Measurements from ENCODE around the gene CHD2.
A peak's percentile ranks its signal among the peaks of the same experiment; 100 is the strongest.
"Not testable (repeated sequence)": the region's sequence is repeated elsewhere in the genome, so short reads cannot be mapped to it uniquely, and the experiment has no call there.

CHD2 gene

DNA sequence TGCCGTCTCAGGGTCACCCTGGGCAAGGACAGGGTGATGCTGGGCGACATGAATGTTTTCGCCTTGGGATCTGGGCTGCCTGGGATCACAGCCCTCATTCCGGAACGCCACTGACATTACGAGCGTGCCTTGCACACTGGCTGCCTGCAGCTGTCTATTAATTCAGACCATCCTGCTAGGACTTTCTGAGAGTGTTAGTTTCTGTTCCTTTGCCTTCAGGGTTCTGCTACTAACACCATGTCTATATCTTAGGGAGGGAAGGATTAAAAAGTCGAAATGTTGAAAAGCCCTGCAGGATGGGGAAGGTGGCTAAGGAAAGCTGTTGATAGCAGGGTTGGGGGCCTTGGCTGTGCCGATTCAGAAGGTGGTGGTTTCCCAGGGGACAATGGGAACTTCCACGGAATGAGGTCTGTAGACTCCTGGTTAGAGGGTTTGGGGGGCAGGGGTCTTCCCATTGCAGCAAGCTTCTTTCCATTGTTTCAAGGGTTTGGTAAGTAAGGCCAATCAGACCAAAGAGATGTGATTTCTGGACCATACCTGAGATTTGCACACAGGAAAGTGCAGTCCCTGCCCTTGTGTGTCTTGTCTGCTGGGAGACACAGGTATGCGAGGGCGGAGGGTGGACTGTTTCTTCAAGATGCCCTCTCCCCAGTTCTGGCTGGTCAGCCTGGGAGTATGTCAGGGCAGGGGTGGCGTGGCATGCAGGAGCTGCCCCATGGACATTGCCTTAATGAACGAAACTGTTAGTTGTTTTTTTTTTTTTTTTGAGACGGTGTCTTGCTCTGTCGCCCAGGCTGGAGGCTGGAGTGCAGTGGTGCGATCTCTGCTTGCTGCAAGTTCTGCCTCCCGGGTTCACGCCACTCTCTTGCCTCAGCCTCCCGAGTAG lies 137.9 kb downstream of the CHD2 start:
- no peak for DNase-seq

DNA sequence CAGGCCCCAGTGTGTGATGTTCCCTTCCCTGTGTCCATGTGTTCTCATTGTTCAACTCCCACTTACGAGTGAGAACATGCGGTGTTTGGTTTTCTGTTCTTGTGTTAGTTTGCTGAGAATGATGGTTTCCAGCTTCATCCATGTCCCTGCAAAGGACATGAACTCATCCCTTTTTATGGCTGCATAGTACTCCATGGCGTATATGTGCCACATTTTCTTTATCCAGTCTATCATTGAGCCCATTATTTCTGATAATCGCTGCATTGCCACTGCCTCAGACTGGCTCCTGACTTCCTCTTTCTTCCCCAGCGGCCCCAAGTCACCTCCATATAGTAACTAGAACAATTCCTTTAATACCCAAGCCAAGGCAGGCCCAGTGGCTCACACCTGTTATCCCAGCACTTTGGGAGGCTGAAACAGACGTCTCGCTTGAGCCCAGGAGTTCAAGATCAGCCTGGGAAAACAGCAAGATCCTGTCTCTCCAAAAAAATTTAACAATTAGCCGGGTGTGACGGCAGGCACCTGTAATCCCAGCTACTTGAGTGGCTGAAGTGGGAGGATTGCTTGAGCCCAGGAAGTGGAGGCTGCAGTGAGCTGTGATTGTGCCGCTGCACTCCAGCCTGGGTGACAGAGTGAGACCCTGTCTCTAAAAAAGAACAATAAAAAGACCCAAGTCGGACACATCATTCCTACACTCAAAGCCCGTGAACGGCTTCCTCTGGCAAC lies 139.6 kb downstream of the CHD2 start:
- DNase-seq = not testable (repeated sequence)

DNA sequence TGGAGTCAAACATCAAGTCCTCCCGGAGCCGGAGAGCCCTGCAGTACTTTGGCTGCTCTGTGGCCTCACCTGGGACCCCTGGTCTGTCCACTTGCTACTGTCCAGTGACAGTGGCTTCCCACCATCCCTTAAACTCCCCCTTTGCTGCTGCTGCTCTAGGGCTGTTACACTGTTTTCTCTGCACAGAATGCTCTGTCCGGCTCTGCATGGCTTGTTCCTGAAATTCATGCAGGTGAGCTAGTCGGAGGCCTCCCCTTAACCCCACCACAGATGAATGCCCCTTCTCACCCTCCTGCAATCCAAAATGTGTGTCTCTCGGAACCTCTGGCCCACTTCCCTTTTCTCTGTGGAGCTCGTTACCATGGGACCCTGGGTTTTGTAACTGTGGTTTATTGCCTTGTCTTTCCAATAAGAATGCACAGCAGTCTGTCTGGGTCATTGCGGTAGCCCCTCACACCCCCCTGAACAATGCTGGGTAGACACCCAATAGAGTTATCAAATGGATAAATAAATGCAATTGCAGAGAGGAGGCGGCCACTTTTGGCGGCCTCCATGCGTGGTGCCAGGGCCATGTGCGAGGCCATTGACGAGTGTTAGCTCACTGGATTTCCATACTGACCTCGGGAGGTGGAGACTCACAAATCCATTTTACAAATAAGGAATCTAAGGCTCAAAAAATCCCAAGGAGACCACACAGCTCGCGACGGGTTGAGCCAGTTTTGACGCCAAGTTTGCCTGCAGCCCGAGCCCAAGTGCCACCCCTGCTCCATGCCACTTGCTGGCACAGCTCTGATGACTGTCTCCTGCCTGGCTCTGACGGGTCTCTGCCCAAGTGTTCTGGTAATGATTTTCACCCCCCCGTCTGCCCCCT lies 140.4 kb downstream of the CHD2 start:
- no peak for DNase-seq

DNA sequence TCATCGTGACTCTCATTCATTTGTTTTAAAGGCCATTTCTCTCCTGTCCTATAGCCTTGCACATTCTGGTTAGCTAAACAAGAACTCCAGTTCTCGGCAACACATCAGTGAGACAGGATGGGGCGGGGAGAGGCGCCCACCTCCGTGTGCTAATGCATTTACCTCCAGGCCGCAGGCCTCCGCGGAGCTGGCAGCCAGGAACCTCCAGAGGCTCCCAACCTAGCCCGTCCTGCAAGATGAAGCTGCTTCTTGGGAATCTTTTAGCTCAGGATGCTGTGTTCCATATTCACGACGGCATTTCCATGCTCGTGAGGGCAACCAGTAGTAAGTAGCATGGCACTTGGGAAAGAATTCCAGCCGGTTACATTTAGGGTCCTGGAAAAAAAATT lies 141.0 kb downstream of the CHD2 start:
- DNase-seq = no peak

DNA sequence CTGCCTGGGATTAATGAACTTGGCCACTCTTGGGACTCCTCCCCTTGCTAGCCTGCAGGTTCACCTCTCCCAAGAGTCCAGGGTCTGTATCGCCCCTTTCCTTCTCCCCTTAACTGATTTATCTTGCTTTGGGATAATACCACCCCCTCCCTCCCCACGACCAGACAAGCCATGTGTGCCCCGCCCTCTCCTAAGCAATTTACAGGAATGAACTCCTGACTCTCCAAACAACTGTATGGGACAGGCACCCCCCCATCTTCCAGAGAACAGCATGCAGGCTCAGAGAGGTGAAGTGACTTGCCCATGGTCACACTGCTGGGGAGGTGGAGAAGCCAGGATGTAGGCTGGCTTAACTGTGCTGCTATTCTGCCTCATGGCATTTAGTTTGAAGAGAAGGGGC lies 142.1 kb downstream of the CHD2 start:
- no peak for DNase-seq

DNA sequence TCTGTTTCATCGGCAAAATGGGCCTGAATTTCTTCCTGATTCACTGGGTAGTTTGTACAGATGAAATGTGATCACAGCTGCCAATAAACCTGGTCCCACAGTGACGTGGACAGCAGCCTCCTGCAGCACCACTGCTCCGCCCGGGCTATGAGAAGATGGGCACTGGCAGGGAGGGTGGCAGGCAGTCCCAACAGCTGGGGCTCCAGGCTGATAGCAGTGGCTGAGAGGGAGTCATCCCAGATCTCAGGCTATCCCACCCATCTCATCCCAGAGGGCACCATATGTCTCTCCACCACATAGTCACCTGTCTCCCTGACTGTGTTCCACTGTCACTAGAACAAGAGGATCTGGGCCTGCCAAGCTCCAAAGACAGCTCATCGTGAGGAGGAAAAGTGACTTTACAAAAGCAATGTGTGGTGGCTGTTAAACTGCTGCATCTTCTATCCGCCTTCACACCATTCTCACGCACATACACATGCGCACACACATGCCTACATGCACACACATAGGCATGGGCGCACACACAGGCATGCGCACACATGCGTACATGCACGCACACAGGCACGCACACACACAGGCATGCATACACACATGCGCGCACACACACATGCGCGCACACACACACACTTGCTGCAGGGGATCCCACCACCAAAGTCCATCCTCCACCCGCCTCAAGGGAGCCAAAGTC lies 142.7 kb downstream of the CHD2 start:
- no peak for DNase-seq

DNA sequence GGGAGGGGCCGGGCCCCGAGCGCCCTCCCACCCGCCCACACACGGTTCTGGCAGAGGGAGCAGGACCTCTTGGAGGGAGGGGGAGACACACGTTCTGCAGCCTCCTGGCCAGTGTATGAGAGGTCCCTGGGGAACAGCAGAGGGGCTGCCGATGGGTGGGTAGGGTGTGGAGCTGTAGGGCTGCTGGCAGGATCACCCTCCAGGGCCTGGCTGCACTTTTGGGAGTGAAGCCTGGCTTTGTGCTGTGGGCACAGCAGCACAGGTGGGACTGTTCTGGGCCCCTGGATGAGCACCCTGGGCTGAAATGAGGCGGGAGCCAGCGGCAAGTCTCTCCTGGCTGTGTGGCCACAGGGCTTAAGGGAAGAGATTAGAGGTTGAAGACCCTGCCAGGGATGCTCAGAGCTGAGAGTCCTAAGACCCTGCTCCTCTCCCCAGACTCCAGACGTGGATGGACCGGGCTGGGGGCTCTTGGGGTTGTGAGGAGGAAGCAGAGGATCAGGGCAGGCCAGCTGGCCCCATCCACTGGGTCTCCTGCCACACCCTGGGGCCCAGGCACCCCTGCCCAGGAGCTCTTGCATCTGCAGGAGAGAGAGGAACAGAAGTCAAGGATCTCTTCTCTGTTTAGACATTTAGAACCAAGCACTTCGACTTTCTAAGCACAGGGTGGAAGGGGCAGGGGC lies 143.6 kb downstream of the CHD2 start:
- no peak for DNase-seq

DNA sequence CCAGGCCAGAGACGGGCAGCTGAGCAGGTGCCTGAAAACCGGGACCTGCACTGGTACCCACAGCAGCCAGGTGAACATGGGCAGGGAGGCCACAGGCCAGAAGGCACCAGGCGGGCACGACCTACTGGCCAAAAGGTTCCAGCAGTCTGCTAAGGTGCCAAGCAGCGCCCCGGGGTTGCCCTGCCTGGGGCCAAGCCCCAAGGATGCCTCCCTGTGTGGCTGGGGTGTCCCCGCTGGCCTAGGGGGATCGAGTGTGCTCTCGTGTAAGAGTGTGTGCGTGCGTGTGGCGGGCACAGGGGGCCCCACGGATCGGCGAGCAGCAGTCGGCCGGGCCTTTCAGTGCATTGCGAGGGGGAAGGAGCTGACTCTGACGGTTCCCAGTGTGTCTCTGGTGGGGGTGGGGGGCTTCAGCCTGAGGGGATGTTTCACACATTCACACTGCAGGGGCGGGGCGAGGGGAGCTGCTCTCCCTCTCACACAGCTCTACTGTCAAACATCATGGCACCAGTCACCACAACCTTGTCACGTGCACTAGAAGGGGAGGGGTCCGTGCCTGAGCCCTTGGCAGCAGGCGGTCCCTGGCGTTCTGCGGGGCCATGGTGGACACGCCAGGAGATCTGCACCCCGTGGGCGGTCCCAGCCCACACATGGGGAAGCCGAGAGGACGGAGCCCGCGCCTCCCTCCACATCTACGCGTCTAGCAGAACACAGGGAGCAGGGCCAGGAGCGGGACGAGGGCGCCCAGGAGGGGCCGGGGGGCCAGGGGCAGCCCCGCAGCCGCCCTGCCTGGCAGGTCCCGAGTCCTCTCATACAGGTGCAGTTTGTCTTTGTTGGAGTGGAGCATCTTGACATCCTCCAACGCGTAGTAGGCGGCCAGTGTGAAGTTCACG lies 144.4 kb downstream of the CHD2 start:
- DNase-seq = no peak

DNA sequence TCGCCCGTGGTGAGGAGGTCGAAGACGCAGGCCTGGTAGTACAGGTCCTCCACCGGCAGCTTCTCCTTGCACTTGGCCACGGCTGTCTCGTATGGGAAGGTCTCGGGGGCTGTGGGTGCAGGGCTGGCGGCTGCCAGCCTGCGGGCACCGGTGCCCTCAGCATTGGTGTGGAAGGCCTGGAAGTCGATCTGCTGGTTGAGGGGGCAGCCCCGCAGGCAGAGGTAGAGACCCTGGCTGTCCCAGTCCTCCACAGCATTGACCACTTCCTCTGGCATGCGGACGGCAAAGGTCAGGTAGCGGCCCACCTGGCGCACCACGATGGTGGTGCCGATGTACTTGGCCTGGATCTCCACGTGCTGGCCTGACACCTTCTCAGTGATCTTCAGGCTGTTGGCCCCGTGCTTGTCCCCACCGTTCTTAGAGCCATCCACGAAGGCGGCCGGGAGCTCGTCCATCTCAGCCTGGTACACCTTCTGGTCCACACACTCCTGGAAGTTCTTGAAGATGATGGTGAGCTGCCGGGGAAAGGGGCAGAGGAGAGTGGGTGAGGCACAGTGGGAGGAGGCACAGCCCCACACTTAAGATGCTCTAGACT lies 145.2 kb downstream of the CHD2 start:
- DNase-seq = no peak

DNA sequence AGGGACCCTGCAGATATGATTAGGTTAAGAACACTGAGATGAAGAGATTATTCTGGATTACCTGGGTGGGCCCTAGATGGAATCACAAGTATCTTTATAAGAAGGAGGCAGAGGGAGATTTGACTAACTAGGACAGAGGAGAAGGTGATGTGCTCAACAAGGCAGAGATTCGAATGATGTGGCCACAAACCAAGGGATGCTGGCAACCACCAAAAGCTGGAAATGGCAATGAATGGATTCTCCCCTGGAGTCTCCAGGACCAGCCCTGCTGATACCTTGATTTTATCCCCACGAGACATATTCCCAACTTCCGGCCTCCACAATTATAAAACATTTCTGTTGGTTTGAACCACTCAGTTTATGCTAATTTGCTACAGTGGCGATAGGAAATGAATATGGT lies 146.0 kb downstream of the CHD2 start:
- DNase-seq = no peak

DNA sequence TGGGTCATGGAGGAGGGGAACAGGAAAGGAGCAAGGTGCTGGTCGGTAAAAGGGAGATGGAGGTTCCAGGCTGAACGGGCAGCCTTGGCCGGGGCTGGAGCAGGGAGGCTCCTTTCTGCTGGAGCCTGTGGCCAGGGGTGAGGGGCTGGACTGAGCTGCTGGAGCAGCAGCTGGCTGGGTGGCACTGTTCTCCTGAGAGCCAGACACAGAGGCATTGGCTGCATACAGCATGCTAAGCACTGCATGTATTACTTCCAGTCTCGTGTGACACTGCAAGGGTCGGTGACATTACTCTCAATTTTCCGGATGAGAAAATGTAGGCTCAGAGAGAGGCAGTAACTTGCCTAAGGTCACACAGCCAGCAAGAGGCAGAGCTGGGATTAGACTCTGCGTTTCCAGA lies 146.6 kb downstream of the CHD2 start:
- no peak for DNase-seq

DNA sequence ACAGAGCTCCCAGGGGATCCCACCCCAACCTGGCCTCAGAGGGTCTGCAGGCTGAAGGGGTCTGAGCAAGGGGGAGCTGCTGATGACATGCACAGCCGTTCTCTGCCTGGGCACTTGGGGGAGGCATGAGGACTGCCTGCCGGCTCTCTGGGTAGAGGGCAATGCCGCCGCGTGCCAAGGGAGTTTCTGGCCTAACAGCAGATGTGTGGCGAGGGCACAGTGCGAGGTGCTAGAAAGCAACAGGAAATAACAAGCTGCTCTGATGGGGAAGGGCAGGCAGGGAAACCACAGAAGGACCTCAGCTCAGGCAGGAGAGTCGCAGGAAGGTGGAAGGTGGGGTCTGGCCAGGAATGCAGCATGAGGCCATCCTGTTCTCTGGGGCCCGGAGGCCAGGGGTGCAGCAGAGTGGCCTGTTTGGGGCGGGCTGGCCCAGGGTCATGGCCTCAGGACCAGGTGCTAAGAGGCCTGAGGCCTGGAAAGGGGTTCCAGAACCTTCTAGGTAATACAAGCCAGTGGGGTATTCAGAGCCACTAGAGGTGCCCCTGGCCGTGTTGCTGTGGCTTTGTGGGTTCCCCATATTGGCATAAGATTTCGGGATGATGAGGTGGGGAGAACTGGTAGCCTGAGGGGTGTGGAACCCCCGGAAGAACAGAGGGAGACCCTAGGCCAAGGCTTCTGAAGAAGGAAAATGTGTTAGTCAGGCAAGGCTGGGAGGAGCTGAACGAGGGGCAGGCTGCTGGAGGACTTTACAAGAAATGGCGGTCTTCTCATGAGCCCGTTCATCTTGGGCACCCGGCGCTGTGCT lies 147.7 kb downstream of the CHD2 start:
- peak; percentile 27 for DNase-seq

DNA sequence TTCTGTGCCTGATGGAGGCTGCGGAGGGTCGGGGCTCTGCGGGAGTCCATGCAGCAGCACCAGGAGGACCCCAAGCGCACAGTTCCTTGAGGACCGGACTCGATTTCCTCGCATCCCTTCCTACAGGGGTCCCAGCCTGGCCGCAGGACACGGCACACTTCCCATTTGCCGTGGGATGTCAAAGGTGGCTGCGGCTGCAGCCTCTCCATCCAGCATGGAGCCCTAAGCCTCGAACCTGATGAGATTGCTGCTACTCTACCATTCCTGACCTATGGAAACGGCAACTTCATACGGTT lies 148.2 kb downstream of the CHD2 start:
- no peak for DNase-seq

DNA sequence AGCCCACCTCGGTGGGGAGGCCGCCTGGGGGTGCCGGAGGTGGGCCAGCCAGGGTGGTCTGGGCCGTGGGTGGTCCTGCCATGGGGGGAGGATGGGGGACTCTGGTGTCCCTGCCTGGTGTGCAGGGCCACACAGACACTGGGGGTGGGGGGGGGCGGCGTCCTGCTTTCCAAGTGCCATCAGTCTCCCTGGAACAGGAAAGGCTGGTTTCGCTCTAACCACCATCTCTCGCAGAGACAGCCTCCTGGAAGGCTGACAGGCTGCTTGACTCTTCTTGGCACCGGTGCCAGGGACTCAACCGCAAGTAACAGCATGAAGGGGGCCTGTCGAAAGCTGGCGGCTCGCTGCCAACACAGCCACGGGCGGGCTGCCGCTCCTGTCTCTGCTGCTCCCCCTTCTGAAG lies 148.6 kb downstream of the CHD2 start:
- no peak for DNase-seq

DNA sequence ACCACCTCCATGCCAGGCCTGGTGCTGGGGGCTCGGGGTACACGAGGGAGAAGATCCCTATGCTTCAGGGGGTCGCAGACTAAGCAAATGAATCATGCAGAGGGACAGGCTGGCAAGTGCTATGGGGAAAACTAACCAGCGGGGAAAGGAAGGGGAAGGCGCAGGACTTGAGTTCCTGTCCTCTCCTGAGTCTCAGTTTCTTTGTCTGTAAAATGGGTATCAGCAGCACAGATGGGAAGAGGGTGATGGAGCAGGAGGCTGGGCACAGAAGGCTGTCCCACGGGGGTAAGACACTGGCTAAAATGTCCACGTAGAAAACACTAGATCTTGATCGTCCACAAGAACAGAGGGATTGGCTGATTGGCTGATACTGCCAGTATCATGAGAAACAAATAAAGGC lies 149.1 kb downstream of the CHD2 start:
- DNase-seq = no peak

DNA sequence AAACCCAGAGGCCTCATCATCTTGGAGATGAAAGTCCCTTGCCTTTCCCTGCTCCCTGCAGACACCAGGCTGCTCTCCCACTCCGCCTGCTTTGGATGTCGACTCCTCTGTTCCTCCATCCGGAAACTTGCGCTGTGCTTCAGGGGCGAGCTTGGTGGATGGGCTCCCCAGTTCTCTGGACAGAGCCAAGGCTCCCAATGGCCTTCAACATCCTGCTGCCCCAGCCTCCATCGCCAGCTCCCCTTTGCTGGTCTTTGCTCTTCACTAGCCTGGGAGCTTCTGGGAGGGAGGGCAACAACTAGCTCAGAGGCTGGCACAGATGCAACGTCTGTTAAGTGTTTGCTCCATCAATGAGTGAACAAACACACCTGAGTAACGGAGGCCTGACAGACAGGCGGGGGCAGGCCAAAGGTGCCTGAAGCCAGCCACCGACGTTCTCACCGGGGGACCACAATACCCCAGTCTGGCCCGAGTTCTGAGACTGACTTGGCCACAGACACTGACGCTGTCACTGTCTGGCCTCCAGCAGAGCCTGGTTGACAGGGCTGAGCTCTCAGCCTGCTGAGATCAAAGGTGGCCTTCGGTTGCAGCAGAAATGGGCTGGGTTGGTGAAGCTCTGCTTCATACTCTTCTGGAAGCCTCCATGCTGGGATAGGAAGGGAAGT lies 149.9 kb downstream of the CHD2 start:
- no peak for DNase-seq

DNA sequence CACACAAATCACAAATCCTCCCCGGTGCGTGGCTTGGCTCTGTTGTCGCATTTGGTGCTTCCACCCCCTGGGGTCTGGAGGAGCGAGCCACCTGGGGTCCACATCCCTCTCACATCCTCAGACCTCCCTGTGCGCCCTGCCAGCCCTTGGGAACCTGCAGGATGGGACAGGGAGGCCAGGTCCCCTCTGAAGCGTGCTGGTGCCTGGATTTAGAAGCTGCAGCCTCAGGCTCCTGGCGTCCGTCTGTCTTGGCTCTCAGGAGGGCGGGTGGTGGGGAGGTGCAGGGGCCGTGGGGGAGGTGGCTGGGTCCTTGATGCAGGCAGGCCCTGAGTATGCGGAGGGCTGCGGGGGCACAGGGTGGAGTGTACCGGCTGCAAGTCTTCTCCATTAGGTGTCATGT lies 150.5 kb downstream of the CHD2 start:
- DNase-seq = no peak

DNA sequence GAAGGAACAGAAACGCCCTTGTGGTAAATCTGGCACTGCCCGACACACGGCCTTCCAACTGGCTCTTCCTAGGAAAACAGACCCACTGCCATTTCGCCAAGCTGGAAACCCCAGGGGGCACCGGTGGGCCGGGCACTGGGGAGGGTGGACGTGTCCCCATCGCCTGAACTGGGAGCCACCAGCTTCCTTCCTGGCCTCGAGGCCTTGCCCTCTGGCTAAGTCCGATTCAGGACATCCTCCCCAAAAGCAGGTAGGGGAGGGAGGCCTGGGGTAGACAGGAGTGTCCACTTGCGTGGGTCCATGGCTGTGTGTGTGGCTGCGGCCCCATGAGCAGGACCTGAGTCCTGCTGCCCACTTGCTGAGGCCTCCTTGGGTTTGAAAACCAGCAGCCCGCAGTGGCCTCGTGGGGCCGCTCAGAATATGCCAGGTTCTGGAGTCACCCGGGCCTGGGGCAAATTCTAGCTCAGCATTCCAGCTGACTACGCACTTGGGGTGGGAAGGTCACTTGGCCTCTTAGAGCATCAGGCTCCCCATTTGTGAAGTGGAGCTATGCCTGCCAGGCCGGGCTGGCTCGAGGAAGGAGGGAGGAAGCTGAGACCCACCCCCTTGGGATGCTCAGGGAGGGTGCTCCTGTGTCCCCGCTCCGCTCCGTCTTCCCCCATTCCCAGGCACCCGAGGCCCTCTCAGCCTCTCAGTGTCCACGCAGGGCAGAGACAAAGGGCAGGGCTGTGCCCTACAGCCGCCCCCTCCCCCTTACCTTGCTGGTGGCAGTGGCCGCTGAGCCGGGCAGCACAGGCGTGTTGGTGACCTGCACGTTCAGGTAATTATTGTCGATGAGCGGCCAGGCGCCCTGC lies 151.3 kb downstream of the CHD2 start:
- no peak for DNase-seq

Data from activated naive CD4-positive, alpha-beta T cell treated with Interleukin-2 at 50 U/mL for 16 hours (primary cell).